SKM-1 treated with dmso at 0.1 percent for 144 hours (cell line): ENCODE results near the gene ZNF423.
A peak's percentile ranks its signal among the peaks of the same experiment; 100 is the strongest.

ENCODE experiments used
- DNase-seq: peaks from one replicate; lab custom pipeline; 2025; ENCODE audit not compliant: unreplicated experiment; lab: John Stamatoyannopoulos, UW

Gene ZNF423

DNA sequence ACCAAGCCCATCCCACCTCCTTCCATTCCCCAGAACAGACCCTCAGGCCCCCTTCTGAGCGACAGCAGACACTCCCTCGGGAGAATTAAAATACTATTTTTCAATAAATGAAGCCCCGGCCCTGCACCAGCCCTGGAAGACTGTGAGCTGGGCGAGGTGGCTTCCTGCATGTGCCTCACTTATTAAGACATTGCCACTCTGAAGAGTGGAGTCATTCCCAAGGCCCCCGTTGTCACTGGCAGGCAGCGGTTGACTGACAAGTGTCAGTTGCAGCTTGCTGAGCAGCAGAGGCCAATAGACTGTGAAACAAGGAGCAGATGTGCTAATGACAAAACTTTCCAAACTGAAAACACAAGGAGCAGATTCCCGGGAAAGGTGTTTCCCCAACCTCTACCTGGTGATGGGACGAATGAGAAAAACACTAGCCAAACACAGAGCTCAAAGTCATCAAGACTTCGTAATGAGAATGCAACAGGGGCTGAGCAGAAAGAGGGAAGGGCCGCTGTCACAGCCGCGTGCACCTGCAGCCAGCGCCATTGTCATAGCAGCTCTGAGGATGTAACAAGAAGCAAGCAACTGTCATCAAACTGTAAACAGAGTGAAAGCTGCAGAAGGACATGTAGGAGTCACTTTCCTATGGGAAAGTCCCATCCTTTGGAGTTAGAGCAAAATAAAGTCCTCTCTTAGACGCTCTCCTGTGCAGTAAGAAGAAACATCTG is 250.2 kb downstream of the ZNF423 start:
- no peak for DNase-seq

DNA sequence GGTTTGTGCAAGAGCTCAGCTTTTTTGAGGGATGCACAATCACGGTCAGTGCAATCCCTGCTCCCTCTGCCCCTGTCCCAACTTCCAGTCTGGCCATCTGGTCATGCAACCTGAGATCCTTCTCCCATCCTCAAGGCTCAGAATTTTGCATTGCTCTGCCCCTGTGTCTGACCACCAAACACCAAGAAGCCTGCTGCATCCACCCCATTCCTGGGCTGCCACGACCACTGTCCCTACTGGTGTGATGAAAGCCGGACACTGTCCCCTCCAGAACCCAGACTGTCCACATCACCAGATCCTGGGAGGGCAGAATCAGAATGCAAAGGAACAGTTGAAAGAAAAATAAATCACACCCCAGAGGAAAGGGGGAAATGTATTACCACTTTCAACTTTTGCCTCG is 251.3 kb downstream of the ZNF423 start:
- DNase-seq: no peak

DNA sequence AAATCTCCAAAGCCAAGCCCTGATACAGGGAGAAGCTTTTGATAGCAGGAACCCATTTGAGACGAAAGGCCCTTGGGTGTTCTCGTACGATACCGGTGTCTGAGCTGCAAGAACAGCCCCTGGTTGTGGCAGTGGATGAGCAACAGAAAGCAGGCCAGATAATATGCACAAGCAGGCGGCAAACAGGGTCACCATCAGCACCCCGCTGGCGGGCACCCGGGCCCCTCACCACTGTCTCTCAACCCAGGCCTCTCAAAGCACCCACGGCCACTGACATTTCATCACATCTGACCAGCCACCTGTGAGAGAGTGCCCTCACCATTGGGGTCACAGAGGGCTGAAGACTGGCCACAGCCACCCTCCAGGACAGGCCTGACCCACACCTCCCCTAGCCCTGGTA is 252.0 kb downstream of the ZNF423 start:
- DNase-seq: no peak

DNA sequence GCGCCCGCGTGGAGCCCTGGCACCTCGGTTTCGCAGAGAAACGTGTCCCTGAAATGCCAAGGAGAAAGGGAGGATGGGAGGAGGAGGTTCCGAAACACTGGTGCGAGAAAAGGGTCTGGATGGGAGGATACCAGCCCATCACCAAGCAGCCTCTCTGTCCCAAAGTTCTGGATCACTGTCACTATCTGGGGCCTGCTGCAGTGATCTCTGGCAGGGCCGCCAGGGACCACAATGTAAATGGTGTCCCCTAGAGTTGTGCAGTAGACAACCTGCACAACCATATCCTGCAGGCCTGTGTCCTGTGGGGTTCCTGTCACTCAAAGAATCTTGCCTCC is 253.0 kb downstream of the ZNF423 start:
- no peak for DNase-seq

DNA sequence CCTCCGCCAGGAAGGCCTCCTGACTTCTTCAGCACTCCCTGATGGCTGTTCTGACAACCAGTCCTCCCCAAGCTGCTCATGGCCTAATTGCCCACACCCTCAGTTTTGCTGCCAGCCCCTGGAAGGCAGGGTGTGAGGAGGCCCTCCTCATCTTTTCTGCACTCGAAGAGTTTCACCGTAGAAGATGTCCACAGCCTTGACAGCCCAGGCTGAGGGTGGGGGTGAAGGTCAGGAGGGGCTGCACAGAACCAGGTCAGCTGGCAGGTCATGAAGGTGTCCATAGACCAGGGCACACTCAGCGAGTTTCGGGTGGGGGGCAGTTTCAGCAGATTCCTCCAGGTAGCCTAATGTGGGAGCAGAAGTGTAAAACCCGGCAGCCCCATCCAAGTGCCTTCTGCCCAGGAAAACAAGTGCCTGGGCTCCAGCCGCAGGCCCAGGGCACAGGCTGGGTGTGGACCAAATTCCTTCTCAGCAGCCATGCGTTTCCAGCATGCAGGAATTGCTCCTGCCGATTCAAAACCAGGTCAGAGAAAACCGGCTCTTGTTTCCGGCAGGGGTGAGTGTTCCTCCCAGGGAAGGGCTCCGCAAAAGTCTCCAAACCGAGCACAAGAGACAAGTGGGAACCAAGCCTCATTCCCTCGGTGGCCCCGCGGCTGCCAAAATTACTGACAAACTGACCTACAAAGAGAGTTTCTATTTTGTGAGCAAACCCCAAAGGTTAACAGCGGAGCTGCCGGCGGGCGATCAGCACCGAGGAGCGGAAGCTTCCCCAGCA is 253.5 kb downstream of the ZNF423 start:
- no peak for DNase-seq

DNA sequence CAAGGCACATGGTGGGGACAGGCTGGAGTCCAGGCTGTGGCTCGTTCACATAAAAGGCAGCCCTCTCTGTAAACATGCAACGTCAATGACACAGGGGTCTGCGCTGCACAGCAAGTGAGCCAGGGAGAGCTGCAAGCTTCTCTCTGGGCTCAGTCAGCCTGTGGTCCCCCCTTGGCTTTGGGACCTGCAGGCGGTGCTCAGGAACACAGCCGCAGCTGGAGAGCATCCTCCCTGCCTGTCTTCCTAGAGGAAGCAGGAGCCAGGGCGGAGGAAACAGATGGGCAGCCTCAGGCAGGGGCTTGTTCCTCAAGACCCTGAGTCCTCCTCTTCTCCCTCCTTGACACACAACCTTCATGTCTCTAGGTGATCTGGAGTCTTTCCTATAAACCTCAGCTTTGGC is 254.3 kb downstream of the ZNF423 start:
- no peak for DNase-seq

DNA sequence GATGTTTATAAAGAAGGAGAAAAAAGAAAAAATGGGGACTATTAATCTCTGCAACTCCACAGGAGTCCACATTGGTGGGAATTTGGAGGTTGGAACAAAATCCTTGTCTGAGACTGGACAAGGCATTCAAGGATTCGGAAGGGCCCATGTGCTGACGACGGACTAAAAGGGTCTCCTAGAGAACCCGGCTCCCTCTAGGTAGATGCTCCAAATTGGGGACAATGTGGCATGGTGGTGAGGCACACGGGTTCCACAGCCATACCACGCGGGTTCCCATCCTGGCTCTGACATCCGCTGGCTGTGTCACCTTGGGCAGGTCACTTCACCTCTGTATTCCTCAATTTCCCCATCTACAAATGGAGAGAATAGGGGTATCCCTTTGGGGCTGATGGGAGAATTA is 254.9 kb downstream of the ZNF423 start:
- no peak for DNase-seq

DNA sequence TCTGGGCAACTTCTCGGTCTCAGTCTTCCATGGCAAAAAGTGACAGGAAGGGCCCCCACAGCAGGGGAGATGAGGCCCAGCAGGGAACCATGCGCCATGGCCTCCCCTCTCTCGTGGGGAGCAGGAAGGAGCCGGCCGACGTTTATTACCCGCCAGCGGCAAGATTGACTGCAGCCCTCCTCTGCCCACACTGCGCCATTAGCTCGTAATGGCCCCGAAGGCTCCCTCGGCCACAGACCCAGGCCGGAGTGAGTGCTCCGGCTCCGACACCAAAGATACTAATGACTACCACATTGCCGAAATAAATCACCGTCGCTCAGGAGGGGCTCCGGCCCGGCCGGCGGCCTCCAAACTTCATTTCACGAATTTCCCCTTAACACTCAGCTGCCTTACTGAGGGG is 255.4 kb downstream of the ZNF423 start:
- DNase-seq: no peak

DNA sequence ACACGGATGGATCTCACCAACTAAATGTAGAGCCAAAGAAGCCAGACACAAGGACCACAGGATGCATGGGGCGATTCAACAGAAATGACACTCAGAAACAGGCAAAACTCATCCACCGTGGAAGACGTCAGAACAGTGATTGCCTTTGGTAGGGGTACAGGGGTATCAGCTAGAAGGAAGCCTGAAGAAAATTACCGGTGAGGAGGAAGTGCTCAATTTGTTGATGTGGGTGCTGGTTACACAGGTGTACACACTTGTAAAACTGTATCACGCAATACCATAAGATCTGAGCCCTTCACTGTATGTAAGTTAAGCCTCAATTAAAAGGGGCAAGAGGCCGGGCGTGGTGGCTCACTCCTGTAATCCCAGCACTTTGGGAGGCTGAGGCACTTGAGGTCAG is 256.2 kb downstream of the ZNF423 start:
- no peak for DNase-seq

DNA sequence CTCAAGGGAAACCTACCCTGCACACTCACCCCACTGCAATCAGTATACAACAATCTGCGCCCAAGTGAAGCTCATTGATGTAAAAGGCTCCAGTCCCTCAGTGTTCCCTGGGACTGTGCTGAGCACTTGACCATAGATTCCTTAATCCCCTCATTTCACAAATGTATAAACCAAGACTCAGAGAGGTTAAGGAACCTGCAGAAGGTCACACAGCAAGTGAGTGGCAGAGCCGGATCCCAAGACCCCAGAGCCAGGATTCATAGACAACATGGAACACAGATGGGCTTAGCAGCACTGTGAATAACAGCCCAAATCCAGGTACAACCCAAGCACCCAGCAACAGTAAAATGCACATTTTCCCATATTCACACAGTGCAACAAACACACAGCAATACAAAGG is 256.6 kb downstream of the ZNF423 start:
- no peak for DNase-seq

DNA sequence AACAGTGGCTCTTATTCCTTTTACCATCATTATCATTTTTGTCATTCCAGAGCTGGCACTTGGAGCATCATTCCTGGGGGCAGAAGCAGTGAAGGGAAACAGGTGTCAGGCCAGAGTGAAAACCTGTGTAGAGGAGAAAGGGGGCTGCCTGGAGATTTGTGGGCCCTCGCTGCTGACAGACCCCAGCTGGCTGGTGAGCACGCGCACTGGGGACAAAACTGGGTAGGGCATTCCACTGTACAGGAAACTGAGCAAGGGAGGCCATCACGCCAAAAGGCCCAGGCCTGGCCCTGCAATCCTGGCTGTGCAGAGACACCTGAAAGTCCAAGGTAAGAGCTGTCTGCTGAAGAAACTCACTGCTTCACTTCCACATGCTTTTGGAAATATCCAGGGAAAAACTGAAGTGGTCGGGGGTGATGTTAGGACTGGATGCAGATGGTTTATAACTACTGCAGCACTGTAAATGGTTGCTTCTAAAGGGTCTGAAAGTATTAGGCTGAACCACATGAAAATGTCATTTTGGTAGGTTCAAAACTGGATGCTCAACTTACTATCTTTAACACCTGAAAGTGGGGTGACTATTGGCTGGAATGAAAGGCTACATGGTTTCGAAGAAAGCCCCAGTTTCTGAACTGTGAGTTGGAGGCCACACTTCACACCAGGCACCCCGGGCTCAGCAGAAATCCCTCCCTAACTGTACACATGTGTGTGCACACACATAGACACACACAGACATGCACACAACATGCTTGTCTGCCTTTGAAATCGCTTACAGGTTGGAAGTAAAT is 257.3 kb downstream of the ZNF423 start:
- DNase-seq: no peak

DNA sequence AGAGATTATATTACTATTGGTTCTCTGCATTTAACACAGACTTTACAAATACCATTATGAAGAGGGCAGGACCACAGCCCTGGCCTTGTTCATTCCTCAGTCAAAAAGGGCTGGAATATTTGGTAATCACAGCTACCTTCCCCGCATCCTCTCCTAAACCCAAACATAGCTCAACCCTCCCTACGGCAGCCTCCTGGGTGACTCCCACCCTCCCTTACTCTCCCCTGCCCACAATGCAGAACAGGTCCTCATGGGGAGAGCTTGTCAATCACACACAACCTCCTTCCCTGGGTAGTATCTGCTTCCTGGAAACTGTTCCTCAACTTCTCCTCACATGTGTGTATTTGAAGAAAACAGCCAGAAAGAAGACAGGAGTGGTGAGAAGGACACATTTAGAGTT is 258.1 kb downstream of the ZNF423 start:
- DNase-seq: no peak

DNA sequence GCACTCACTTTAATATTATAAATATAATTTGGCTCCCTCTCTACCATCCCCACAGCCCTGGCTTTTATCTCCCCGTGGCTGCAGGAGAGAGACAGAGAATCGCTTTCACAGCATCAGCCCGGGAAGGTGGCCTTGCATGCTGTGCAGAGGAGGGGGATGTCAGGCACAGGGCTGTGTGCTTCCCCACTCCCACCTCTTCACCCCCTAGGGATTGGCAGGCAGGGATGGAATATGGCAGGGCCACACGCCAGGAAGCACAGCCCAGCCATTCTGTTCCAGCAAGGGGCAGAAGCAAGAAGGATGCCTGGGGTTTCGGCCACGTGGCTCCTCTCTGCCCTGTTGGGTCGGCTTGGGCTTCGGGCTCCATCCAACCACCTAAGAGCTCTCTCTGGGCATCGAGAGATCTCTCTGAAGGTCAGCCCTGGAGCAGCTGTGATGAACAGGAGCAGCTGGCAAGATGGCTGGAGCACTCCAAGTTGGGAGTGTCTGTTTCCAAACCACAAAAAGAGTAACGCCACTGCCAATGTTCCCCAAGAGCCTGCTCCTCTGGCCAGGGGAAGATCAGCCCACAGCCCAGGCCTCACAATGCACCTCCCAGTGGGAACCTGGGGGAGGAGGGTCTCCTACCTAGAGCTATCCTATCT is 259.1 kb downstream of the ZNF423 start:
- no peak for DNase-seq

DNA sequence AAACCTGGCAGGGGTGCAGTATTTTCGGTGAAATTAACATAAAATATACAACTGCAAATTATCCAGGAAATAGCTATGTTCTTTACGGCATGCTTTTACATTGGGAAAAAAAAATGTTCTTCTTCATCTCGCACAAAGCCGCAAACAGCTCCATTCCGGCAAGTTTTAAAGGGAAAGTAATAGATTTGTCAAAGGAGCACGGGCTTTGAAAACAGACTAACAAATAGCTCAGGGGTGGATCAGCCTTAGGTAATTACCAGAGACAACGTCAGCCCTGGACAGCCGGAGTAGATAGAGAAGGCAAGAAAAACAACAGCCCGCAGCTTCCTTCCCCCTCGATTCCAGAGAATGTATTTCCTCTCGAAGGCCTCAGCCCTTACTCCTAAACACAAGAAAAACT is 259.8 kb downstream of the ZNF423 start:
- no peak for DNase-seq

DNA sequence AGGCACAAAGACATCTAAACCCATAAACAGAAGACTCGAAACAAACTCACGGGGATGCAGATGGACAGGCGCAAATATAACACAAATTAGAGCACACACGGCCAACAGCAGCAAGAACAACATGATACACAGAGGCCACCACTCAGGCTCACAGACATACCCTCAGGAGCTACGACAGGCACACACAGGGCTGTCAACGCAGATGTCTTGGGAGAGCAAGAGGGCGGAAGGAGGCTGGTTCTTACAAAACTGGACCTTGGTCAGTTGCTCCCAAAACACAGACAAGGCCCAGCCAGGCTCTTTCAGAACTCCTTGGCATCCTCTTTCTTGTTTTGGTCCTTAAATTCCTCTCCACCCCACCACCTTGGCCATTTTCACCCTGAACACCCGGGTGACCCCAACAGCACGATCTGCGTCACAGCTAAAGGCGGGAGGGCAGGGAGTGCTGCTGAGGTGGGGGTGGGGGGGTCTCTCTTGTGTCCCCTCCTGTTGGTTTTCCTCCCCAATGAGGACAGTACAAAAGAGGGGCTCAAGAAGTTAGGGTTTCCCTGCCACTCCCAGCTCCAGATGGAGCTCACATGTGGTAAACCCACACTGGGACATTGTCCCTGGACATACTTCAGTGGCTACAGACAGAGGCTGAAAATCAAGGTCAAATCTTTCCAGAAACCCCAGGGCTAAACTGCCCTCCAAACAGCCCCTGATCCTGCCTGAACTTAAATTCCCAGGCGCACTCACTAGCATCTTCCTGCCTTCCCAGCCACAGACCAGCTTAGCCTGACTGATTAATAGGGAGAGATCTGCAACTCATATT is 261.0 kb downstream of the ZNF423 start:
- DNase-seq: no peak

DNA sequence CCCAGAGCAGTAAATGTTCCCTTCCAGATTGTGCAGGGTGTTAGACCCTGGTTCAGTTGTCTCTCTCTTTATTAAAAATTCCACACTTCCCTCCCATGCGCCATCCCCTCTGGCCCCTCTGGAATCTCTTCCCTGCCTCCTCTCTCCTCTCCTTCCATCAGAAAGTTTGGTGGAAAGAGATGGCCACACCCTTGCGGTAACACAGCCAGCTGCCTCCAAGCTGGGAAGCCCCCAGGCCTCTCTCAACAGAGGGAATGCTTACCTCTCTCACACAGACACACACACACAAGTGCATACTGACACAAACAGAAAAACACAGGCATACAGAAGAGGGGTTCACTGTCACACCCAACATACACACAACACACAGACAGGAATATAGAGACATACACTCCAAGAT is 261.8 kb downstream of the ZNF423 start:
- DNase-seq: no peak

DNA sequence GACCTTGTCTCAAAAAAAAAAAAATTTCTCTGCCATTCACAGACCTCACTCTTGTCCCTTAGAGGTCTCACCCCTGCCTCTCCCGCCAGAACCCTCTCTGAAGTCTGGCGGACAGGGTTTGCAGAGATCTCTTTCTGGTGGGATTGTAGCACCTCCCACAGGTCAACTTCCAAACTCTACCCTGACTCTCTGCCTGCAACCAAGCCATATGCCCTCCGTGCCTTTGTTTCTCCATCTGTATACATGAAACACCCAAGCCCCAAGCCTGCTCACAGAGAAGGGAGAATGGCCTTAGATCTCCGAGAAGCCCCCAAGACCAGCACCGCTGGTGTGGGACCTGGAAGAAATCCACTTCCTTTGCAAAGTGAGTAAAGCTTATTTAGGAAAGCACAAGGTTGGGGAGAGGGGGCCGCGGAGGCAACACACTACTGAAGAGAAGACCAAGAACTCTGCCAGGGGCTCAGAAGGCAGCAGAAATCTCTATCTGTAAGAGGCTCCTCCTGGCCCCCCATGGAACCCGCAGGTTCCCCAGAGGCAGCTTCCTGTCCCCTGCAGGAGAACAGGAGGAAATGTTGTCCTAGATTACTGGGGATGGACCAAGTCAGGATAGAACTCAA is 262.4 kb downstream of the ZNF423 start:
- no peak for DNase-seq

DNA sequence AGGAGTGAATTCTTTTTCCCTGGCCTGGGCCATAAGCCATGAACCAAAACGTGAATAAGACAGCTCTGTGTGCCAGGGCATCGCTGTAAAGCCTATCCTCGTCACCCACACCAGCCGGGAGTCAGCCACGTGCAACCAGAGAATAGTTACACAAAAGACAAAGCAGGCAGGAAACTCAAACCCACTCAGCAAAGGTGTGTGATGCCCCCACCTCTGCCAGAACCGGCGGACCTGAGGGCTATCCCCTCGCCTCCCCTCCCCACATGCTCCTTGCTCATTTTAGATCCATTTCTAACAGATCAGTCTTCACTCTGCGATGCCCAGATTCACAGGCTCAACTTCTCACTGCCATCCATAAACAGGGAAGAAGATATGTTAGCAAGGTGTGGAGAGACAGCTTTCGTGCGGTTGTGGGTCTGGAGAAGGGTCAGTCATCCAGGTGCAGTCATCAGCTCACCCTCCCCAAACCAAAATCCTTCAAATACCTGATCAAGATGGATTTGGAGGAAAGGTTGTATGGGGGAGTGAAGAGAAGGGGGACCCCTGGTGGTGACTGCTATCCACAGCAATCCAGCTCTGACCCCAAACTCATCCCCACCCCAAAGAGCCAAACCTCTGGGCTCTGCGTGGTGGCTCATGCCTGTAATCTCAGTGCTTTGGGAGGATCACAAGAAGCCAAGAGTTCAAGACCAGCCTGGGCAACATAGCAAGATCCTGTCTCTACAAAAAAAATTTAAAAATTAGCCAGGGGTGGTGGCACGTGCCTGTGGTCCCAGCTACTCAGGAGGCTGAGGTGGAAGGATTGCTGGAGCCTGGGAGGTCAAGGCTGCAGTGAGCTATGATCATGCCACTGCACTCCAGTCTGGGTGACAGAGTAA is 263.1 kb downstream of the ZNF423 start:
- DNase-seq: peak; percentile 48

DNA sequence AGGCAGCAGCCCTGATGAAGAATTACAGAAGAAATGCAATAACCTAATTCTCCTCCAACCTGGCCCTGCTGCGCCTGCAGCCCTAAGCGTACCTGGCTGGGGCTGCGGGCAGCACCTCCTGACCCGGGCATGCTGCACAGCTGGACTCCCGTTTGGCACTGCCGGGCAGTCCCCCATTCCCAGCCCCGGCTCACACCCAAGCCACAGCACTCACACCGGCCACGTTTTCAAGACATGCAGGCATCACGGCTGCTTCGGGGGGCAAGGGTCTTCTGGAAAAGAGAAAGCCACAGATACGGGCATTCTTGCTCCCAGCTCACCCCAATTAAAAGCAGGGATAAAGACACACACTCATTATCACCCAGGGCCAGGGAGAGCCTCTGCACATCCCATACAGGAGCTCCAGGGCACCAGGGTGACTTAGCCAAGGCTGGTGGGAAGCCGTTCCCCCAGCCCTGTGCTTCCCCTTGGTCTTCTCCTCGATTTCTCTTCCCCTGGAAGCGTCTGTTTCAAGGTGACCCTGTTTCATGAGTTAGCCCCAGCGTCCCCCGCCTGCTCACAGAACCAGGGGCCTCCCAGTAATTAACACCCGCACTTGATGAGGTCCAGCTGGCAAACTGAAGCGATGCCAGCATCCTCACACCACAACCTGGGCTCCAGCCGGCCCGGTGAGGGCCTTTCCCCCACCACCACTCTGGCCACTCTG is 265.6 kb downstream of the ZNF423 start:
- no peak for DNase-seq
